CD14-positive monocyte (primary cell): ENCODE results near the gene OCLN. TPM values are rescaled to one million over a fixed set of nuclear protein-coding genes. Genes with fewer than 3 reads are reported as not detected.
"Not testable (repeated sequence)": the region's sequence is repeated elsewhere in the genome, so short reads cannot be mapped to it uniquely, and the experiment has no call there.

ENCODE experiments used
- DNase-seq, 3 donors: peaks; one replicate each; pipeline ENCODE4 v3.0.0-alpha.2; 2011 to 2022
- H2AFZ ChIP-seq: 2 replicates; pipeline ENCODE4 v1.6.0; 2012; ENCODE audit warnings: mild to moderate bottlenecking, low read depth, low read length, inconsistent platforms; ENCODE audit not compliant: insufficient read depth, poor library complexity, severe bottlenecking
- H3K27ac ChIP-seq, 2 donors: 1 replicate in 1 of 2; 2 replicates in 1 of 2; pipeline ENCODE4 v1.5.1; 2012 to 2013; ENCODE audit warnings: low read length in 2 of 2, control low read depth in 1 of 2, inconsistent platforms in 1 of 2, low read depth in 1 of 2, mild to moderate bottlenecking in 1 of 2
- H3K27me3 ChIP-seq, 2 donors: one replicate each; pipeline versions ENCODE4 v1.6.0 to v1.6.1; 2011 to 2013; ENCODE audit warnings: low read length in 2 of 2; ENCODE audit not compliant: control insufficient read depth in 2 of 2, insufficient read depth in 2 of 2
- H3K36me3 ChIP-seq, 2 donors: replicated peaks in 1 of 2; 1 replicate in 1 of 2; 2 replicates in 1 of 2; pipeline versions ENCODE4 v1.5.1 to v1.6.1; 2012 to 2013; ENCODE audit warnings: low read length in 2 of 2, control low read depth in 1 of 2, inconsistent platforms in 1 of 2, mild to moderate bottlenecking in 1 of 2; ENCODE audit not compliant: insufficient read depth in 2 of 2, control insufficient read depth in 1 of 2
- H3K4me1 ChIP-seq, 2 donors: 1 replicate in 1 of 2; 2 replicates in 1 of 2; pipeline versions ENCODE4 v1.5.1 to v1.6.1; 2012 to 2013; ENCODE audit warnings: low read length in 2 of 2, control low read depth in 1 of 2, inconsistent platforms in 1 of 2, mild to moderate bottlenecking in 1 of 2, moderate library complexity in 1 of 2; ENCODE audit not compliant: insufficient read depth in 2 of 2, control insufficient read depth in 1 of 2
- H3K4me2 ChIP-seq: replicated peaks from 2 replicates; pipeline ENCODE3; 2012; ENCODE audit warnings: low read length, moderate library complexity, mild to moderate bottlenecking; ENCODE audit not compliant: poor library complexity, severe bottlenecking; ENCODE audit errors: extremely low read depth
- H3K4me3 ChIP-seq, 3 experiments: fragments of 200-600 bp in 1 of 3; sonication (generic) in 1 of 3; replicated peaks in 1 of 3; 1 replicate in 2 of 3; 2 replicates in 1 of 3; pipeline ENCODE4 v1.5.1; 2011 to 2013; ENCODE audit warnings: low read length in 3 of 3, mild to moderate bottlenecking in 3 of 3, control low read depth in 2 of 3, low read depth in 2 of 3, inconsistent platforms in 1 of 3, moderate library complexity in 1 of 3
- H3K79me2 ChIP-seq: 2 replicates; pipeline ENCODE4 v1.6.0; 2012; ENCODE audit warnings: mild to moderate bottlenecking, control low read depth, inconsistent platforms, low read length, moderate library complexity; ENCODE audit not compliant: insufficient read depth
- H3K9ac ChIP-seq: 2 replicates; pipeline ENCODE4 v1.6.0; 2017; ENCODE audit warnings: low read length, mild to moderate bottlenecking; ENCODE audit not compliant: insufficient read depth, poor library complexity, severe bottlenecking
- H3K9me3 ChIP-seq, 2 donors: replicated peaks in 1 of 2; 1 replicate in 1 of 2; 2 replicates in 1 of 2; pipeline versions ENCODE4 v1.5.1 to v1.6.1; 2012 to 2013; ENCODE audit warnings: low read length in 2 of 2, control low read depth in 1 of 2; ENCODE audit not compliant: control insufficient read depth in 1 of 2, insufficient read depth in 1 of 2
- H4K20me1 ChIP-seq: 2 replicates; pipeline ENCODE4 v1.6.0; 2012; ENCODE audit warnings: mild to moderate bottlenecking, low read length, control low read depth, moderate library complexity; ENCODE audit not compliant: insufficient read depth
- H3K27ac Mint-ChIP-seq, 7 donors: one replicate each; pipeline ENCODE4 v1.8.0; 2020; ENCODE audit warnings: mild to moderate bottlenecking in 7 of 7, mixed read lengths in 7 of 7, moderate library complexity in 6 of 7, inconsistent platforms in 2 of 7
- H3K27me3 Mint-ChIP-seq, 3 donors: one replicate each; pipeline ENCODE4 v1.8.0; 2021 to 2022; ENCODE audit warnings: low read depth in 3 of 3, mild to moderate bottlenecking in 3 of 3, mixed read lengths in 3 of 3, moderate library complexity in 3 of 3, inconsistent platforms in 1 of 3
- H3K36me3 Mint-ChIP-seq, 2 donors: one replicate each; pipeline ENCODE4 v1.8.0; 2020; ENCODE audit warnings: mixed read lengths in 2 of 2, inconsistent platforms in 1 of 2, mild to moderate bottlenecking in 1 of 2
- H3K4me1 Mint-ChIP-seq: one replicate; pipeline ENCODE4 v1.8.0; 2020; ENCODE audit warnings: mild to moderate bottlenecking, mixed read lengths
- H3K4me3 Mint-ChIP-seq, 2 donors: one replicate each; pipeline ENCODE4 v1.8.0; 2020; ENCODE audit warnings: mild to moderate bottlenecking in 2 of 2, mixed read lengths in 2 of 2, moderate library complexity in 1 of 2
- H3K9me3 Mint-ChIP-seq, 7 donors: one replicate each; pipeline ENCODE4 v1.8.0; 2020 to 2022; ENCODE audit warnings: mixed read lengths in 7 of 7, mild to moderate bottlenecking in 6 of 7, moderate library complexity in 6 of 7, inconsistent platforms in 2 of 7
- CTCF ChIP-seq: fragments of 200-600 bp; IDR thresholded peaks from one replicate; pipeline ENCODE4 v1.8.0; 2022; ENCODE audit warnings: antibody characterized with exemption, mild to moderate bottlenecking
- WGBS: methylation state at CpG from one replicate; pipeline ENCODE4 v1.1.5; 2013; ENCODE audit warnings: missing lambda C conversion rate; ENCODE audit not compliant: insufficient coverage; 5-methylcytosine and 5-hydroxymethylcytosine counted together
- intact Hi-C, 2 donors: fragments of 100-400 bp; cut with micrococcal nuclease; formaldehyde crosslinking; loops; one replicate each; pipeline versions ENCODE4 v1.15.0 to v1.15.1; 2023
- polyA plus RNA-seq, 3 donors: library from polyadenylated mRNA; depleted of rRNA in 1 of 3; unstranded in 2 of 3; stranded (reverse) in 1 of 3; fragments of 300-500 nt in 2 of 3; fragments of >200 nt in 1 of 3; fragmentation: Illumina TruSeq in 2 of 3; gene quantifications; 1 replicate in 2 of 3; 2 replicates in 1 of 3; pipeline ENCODE4 v1.2.3, GENCODE V29; 2012 to 2021

OCLN gene
- polyA plus RNA-seq, 3 donors = 0.03 to 0.15 TPM; not detected in 1

- 100% methylated on average over 1 of the region's 1 CpG for WGBS
- H3K27me3 ChIP-seq = no peaks in the 10 kb centered on the region
- TF ChIP-seq CTCF = no peak
- H2AFZ ChIP-seq = no peak overlapping the region
- H3K27ac ChIP-seq = no peak overlapping the region
- H4K20me1 ChIP-seq = no peaks in the 10 kb centered on the region
- Mint-ChIP-seq H3K27me3 (no peaks in the 10 kb centered on the region), H3K36me3 (no peaks in the 10 kb centered on the region), H3K27ac (no peak overlapping the region), H3K4me3 (no peak overlapping the region), H3K9me3 (peaks cover 1 to 17% (median 7%) of the 10 kb centered on the region in 7 donors), H3K4me1 (no peaks in the 10 kb centered on the region)
- H3K9ac ChIP-seq = no peak overlapping the region
- intact Hi-C loops = no loop called here
- no peaks in the 10 kb centered on the region for H3K79me2 ChIP-seq
- no peak overlapping the region for H3K4me3 ChIP-seq
- H3K4me1 ChIP-seq = no peaks in the 10 kb centered on the region
- no peaks in the 10 kb centered on the region for H3K9me3 ChIP-seq
- no peak overlapping the region for H3K4me2 ChIP-seq
- no peaks in the 10 kb centered on the region for H3K36me3 ChIP-seq
- DNase-seq = no peak
These were observed 30.4 kb upstream of the OCLN start for GRCh38 chr5:69462170-69462569.

- H3K9ac ChIP-seq, H3K4me1 Mint-ChIP-seq, H3K36me3 Mint-ChIP-seq, H3K9me3 ChIP-seq, H3K27ac ChIP-seq, intact Hi-C loops, H2AFZ ChIP-seq, H3K27me3 Mint-ChIP-seq, H3K79me2 ChIP-seq, DNase-seq, H3K4me3 Mint-ChIP-seq, H3K27ac Mint-ChIP-seq, H4K20me1 ChIP-seq, H3K36me3 ChIP-seq, H3K4me3 ChIP-seq, H3K4me2 ChIP-seq, H3K4me1 ChIP-seq, H3K27me3 ChIP-seq: not testable (repeated sequence)
- 84% methylated on average over 3 of the region's 3 CpGs for WGBS
- peaks cover 4 to 20% (median 12%) of the 10 kb centered on the region in 7 donors for H3K9me3 Mint-ChIP-seq
These were observed 26.2 kb upstream of the OCLN start for GRCh38 chr5:69466375-69466774.
